HepG2 (cell line): ENCODE data around the gene GGTA1. TPM values are rescaled to one million over a fixed set of nuclear protein-coding genes. Genes with fewer than 3 reads are reported as not detected.
A peak's percentile ranks its signal among the peaks of the same experiment; 100 is the strongest.

Source experiments
- ATAC-seq: fragments of 200-7000 bp; cut with Tn5 transposase; 3 replicates; pipeline ENCODE4 v1.9.1; 2020; ENCODE audit warnings: mild to moderate bottlenecking, moderate library complexity
- BruUV-seq: library from RNA; stranded (reverse); fragments of 400-500 nt; replicated peaks from 2 replicates; lab custom pipeline; 2021; lab: Mats Ljungman, UMichigan
- CTCF ChIA-PET: fragments of 300-600 bp; formaldehyde crosslinking; extraction: SDS; loops from one replicate; lab custom pipeline; 2021; ENCODE audit warnings: low total read pairs, inconsistent platforms, low intra/inter-chr PET ratio; lab: Yijun Ruan, JAX
- POLR2A ChIA-PET: fragments of 350-600 bp; sonication (Branson Sonifier 250); formaldehyde crosslinking; loops from one replicate; lab custom pipeline; 2020; ENCODE audit warnings: antibody characterized with exemption, inconsistent platforms; lab: Yijun Ruan, JAX
- DNase-seq: peaks from one replicate; pipeline ENCODE4 v3.0.0-alpha.2; 2015; ENCODE audit warnings: low spot score
- FAIRE-seq: peaks from 3 replicates; lab custom pipeline; 2011; peaks lifted over from hg19 to GRCh38; lab: Jason Lieb, UNC
- H2AFZ ChIP-seq: one replicate; pipeline ENCODE4 v1.6.1; 2011; ENCODE audit warnings: low read length, inconsistent platforms
- H3K27ac ChIP-seq: fragments of 300-600 bp; 3 replicates; pipeline ENCODE4 v1.8.0; 2011; ENCODE audit warnings: mixed run types, mild to moderate bottlenecking, mixed read lengths, low read length, inconsistent platforms; ENCODE audit not compliant: insufficient read depth; ENCODE audit errors: extremely low read length
- H3K27me3 ChIP-seq, 2 experiments: fragments of 200-600 bp in 1 of 2; 2 replicates in 1 of 2; 3 replicates in 1 of 2; pipeline versions ENCODE4 v1.6.0 to v1.8.0; 2011; ENCODE audit warnings: low read length in 2 of 2, mild to moderate bottlenecking in 2 of 2, moderate library complexity in 2 of 2, inconsistent platforms in 1 of 2; ENCODE audit not compliant: insufficient read depth in 2 of 2, control insufficient read depth in 1 of 2
- H3K36me3 ChIP-seq, 2 experiments: fragments of 200-600 bp in 1 of 2; replicated peaks in 1 of 2; 2 replicates in 1 of 2; 3 replicates in 1 of 2; pipeline versions ENCODE4 v1.5.1 to v1.8.0; 2011; ENCODE audit warnings: low read length in 2 of 2, inconsistent platforms in 1 of 2; ENCODE audit not compliant: insufficient read depth in 2 of 2, control insufficient read depth in 1 of 2
- H3K4me1 ChIP-seq: 2 replicates; pipeline ENCODE4 v1.5.1; 2012; ENCODE audit warnings: low read length, inconsistent platforms; ENCODE audit not compliant: insufficient read depth
- H3K4me2 ChIP-seq: 2 replicates; pipeline ENCODE4 v1.6.0; 2011; ENCODE audit warnings: low read depth, low read length, inconsistent platforms
- H3K4me3 ChIP-seq, 3 experiments: fragments of 200-600 bp in 1 of 3; sonication (generic), shearing (Covaris generic) in 1 of 3; replicated peaks in 1 of 3; 2 replicates each; pipeline ENCODE4 v1.5.1; 2011 to 2016; ENCODE audit warnings: low read length in 3 of 3, inconsistent platforms in 2 of 3, low read depth in 2 of 3, mild to moderate bottlenecking in 2 of 3, control low read depth in 1 of 3, mixed read lengths in 1 of 3; ENCODE audit not compliant: insufficient read depth in 1 of 3
- H3K79me2 ChIP-seq: one replicate; pipeline ENCODE4 v1.6.1; 2011; ENCODE audit warnings: low read length, inconsistent platforms; ENCODE audit not compliant: insufficient read depth
- H3K9ac ChIP-seq: 2 replicates; pipeline ENCODE4 v1.6.0; 2011; ENCODE audit warnings: mild to moderate bottlenecking, low read depth, low read length, inconsistent platforms; ENCODE audit not compliant: insufficient read depth
- H3K9me3 ChIP-seq: 2 replicates; pipeline ENCODE4 v1.5.1; 2012; ENCODE audit warnings: mild to moderate bottlenecking, low read length
- H4K20me1 ChIP-seq: 2 replicates; pipeline ENCODE4 v1.6.0; 2011; ENCODE audit warnings: inconsistent platforms, mild to moderate bottlenecking, low read length, moderate library complexity; ENCODE audit not compliant: insufficient read depth
- ARHGAP35 ChIP-seq: sonication (generic); formaldehyde crosslinking; IDR thresholded peaks from 2 replicates; pipeline ENCODE4 v1.9.0; 2022; ENCODE audit warnings: mild to moderate bottlenecking, inconsistent platforms, moderate library complexity, missing genetic modification reagents, borderline replicate concordance
- ATF7 ChIP-seq, 2 experiments: fragments of 450-650 bp in 1 of 2; sonication (generic) in 1 of 2; formaldehyde crosslinking in 1 of 2; IDR thresholded peaks; 2 replicates each; pipeline versions ENCODE4 v1.4.0 to v1.6.1; 2016 to 2020; ENCODE audit warnings: antibody characterized with exemption in 1 of 2, mild to moderate bottlenecking in 1 of 2, missing genetic modification reagents in 1 of 2
- ETV5 ChIP-seq: IDR thresholded peaks from 2 replicates; pipeline ENCODE4 v1.6.1; 2018; ENCODE audit warnings: missing biosample characterization, missing genetic modification reagents, inconsistent platforms, borderline replicate concordance
- GPBP1L1 ChIP-seq: sonication (generic); formaldehyde crosslinking; IDR thresholded peaks from 2 replicates; pipeline ENCODE4 v1.5.0; 2020; ENCODE audit warnings: mild to moderate bottlenecking, missing genetic modification reagents
- HNF4G ChIP-seq, 2 experiments: sonication (generic) in 1 of 2; formaldehyde crosslinking in 1 of 2; IDR thresholded peaks; 2 replicates each; pipeline versions ENCODE4 v1.4.0 to v1.6.1; 2011 to 2020; ENCODE audit warnings: borderline replicate concordance in 2 of 2, low read depth in 2 of 2, mild to moderate bottlenecking in 2 of 2, low read length in 1 of 2, missing genetic modification reagents in 1 of 2, moderate library complexity in 1 of 2
- PHF5A ChIP-seq: IDR thresholded peaks from one replicate; pipeline ENCODE4 v1.6.1; 2018; ENCODE audit warnings: low read depth, missing genetic modification reagents; ENCODE audit not compliant: unreplicated experiment
- RARA ChIP-seq: IDR thresholded peaks from 2 replicates; pipeline ENCODE4 v1.6.1; 2016; ENCODE audit warnings: missing genetic modification reagents, missing compliant biosample characterization
- RCOR2 ChIP-seq: IDR thresholded peaks from 2 replicates; pipeline ENCODE4 v1.6.1; 2016; ENCODE audit warnings: missing biosample characterization, missing genetic modification reagents
- SP4 ChIP-seq: sonication (generic); formaldehyde crosslinking; IDR thresholded peaks from 2 replicates; pipeline ENCODE4 v1.8.1; 2023; ENCODE audit warnings: mild to moderate bottlenecking, missing genetic modification reagents
- THAP9 ChIP-seq: sonication (generic); formaldehyde crosslinking; IDR thresholded peaks from 2 replicates; pipeline ENCODE4; 2020; ENCODE audit warnings: missing genetic modification reagents, mild to moderate bottlenecking, borderline replicate concordance
- ZFP82 ChIP-seq: sonication (generic); formaldehyde crosslinking; IDR thresholded peaks from 2 replicates; pipeline ENCODE4 v1.5.1; 2020; ENCODE audit warnings: mild to moderate bottlenecking, missing genetic modification reagents, borderline replicate concordance
- ZNF207 ChIP-seq: fragments of 450-650 bp; IDR thresholded peaks from 2 replicates; pipeline ENCODE4 v1.6.1; 2016; ENCODE audit warnings: antibody characterized with exemption, borderline replicate concordance
- WGBS: methylation state at CpG from one replicate; pipeline ENCODE4 v1.1.6; 2017; ENCODE audit warnings: low lambda C conversion rate; 5-methylcytosine and 5-hydroxymethylcytosine counted together
- in situ Hi-C: cut with HindIII; loops from 2 replicates; pipeline ENCODE4 v1.10.0; 2017; ENCODE audit warnings: low pct_unique_long_range_greater_than_20kb; ENCODE audit not compliant: extremely low pct_ligation_motif_present
- intact Hi-C: fragments of 100-400 bp; cut with micrococcal nuclease; formaldehyde crosslinking; loops from one replicate; pipeline ENCODE4 v1.10.0; 2022; ENCODE audit not compliant: unreplicated experiment
- polyA plus RNA-seq, 8 experiments: library from polyadenylated mRNA; depleted of rRNA in 3 of 8; stranded (reverse) in 7 of 8; unstranded in 1 of 8; fragments of >200 nt; fragmentation: Illumina TruSeq in 4 of 8; extraction: Trizol in 4 of 8; gene quantifications; 2 replicates each; pipeline versions ENCODE4 v1.2.1 to v1.2.3, GENCODE V29; 2011 to 2016; ENCODE audit warnings: low read depth in 4 of 8, missing spikeins in 1 of 8, mixed read lengths in 1 of 8; ENCODE audit not compliant: insufficient read depth in 1 of 8
- total RNA-seq, 5 experiments: library from RNA; depleted of rRNA; stranded (reverse); fragments of >200 nt; fragmentation: Illumina TruSeq; extraction: Trizol; gene quantifications; 2 replicates each; pipeline ENCODE4 v1.2.3, GENCODE V29; 2016; ENCODE audit warnings: low read depth in 1 of 5

Gene GGTA1
- total and polyA plus RNA-seq, 2 of the 13 experiments (the other 11 are each of a cell fraction or from before 2014, with no cell fraction given), result not detected

- no peak overlapping the region for H3K27ac ChIP-seq
- peaks cover 4 to 44% of the 10 kb centered on the region in 2 experiments; a peak in 4 of 5 replicates for H3K27me3 ChIP-seq
- no peak overlapping the region for H2AFZ ChIP-seq
- no peak for DNase-seq
- peak; percentile 18; the same call in 1 of the 3 replicates for ATAC-seq
- H3K9me3 ChIP-seq, result no peaks in the 10 kb centered on the region
- H3K4me1 ChIP-seq, result peaks cover 23% of the 10 kb centered on the region; the same call in 1 of the 2 replicates
- CTCF ChIA-PET, result no interaction called here
- no TSS peak for BruUV-seq
- no peaks in the 10 kb centered on the region for H3K36me3 ChIP-seq
- in situ Hi-C loops (no loop called here), intact Hi-C loops (no loop called here)
- H4K20me1 ChIP-seq, result peaks cover 3% of the 10 kb centered on the region; the same call in 1 of the 2 replicates
- H3K4me3 ChIP-seq, result no peak overlapping the region
- POLR2A ChIA-PET, result no interaction called here
- H3K79me2 ChIP-seq, result no peaks in the 10 kb centered on the region
- WGBS, result no CpG with 5 or more reads among the region's 4 CpGs
- no peak overlapping the region for H3K9ac ChIP-seq
- no peak overlapping the region for H3K4me2 ChIP-seq
- FAIRE-seq, result no peak
- 0 out of 2 replicates have a peak, but pooled peaks have one; percentile 23 for TF ChIP-seq THAP9
- no peak for TF ChIP-seq ATF7 (IDR thresholded peaks at IDR 0.05)
- no peak for TF ChIP-seq ATF7 (CRISPR knock-in tag; IDR thresholded peaks at IDR 0.05)
Observed at GRCh38 chr9:121486043-121486442, 13.6 kb downstream of the GGTA1 start.

- Histone ChIP-seq H3K4me3 (no peak overlapping the region), H2AFZ (no peak overlapping the region), H3K27me3 (peaks cover 3 to 40% of the 10 kb centered on the region in 2 experiments; a peak in 4 of 5 replicates), H3K27ac (no peak overlapping the region), H3K4me2 (no peak overlapping the region), H3K9me3 (no peaks in the 10 kb centered on the region), H3K36me3 (no peaks in the 10 kb centered on the region), H3K9ac (no peak overlapping the region), H3K4me1 (peaks cover 23% of the 10 kb centered on the region; the same call in 1 of the 2 replicates), H3K79me2 (no peaks in the 10 kb centered on the region), H4K20me1 (peaks cover 3% of the 10 kb centered on the region; the same call in 1 of the 2 replicates)
- TF ChIP-seq HNF4G (IDR thresholded peaks at IDR 0.05; ENCODE audit: borderline replicate concordance, low read depth, low read length) (no peak), HNF4G (CRISPR knock-in tag; IDR thresholded peaks at IDR 0.05; ENCODE audit: borderline replicate concordance, low read depth) (no peak), ZFP82 (CRISPR knock-in tag) (no peak), GPBP1L1 (CRISPR knock-in tag) (no peak), ZNF207 (no peak), SP4 (CRISPR knock-in tag) (no peak), ETV5 (CRISPR knock-in tag) (no peak), ARHGAP35 (CRISPR knock-in tag) (no peak), PHF5A (no peak), RARA (CRISPR knock-in tag) (no peak), RCOR2 (CRISPR knock-in tag) (no peak)
- intact Hi-C loops (no loop called here), in situ Hi-C loops (no loop called here)
- WGBS, result 49% methylated on average over 3 of the region's 4 CpGs
- ChIA-PET CTCF (no interaction called here), POLR2A (no interaction called here)
- ATAC-seq (no peak), DNase-seq (no peak), FAIRE-seq (no peak)
- BruUV-seq, result no TSS peak
Observed at GRCh38 chr9:121485623-121486022, 14.0 kb downstream of the GGTA1 start.
